Activated effector memory CD4-positive, alpha-beta T cell treated with Interleukin-2 at 50 U/mL for 16 hours (primary cell): ENCODE measurements around the gene GOLGA8M.
"Not testable (repeated sequence)": the region's sequence is repeated elsewhere in the genome, so short reads cannot be mapped to it uniquely, and the experiment has no call there.

Source experiments
- DNase-seq: peaks from one replicate; pipeline ENCODE4 v3.0.0-alpha.2; 2020

GOLGA8M gene, protein sequence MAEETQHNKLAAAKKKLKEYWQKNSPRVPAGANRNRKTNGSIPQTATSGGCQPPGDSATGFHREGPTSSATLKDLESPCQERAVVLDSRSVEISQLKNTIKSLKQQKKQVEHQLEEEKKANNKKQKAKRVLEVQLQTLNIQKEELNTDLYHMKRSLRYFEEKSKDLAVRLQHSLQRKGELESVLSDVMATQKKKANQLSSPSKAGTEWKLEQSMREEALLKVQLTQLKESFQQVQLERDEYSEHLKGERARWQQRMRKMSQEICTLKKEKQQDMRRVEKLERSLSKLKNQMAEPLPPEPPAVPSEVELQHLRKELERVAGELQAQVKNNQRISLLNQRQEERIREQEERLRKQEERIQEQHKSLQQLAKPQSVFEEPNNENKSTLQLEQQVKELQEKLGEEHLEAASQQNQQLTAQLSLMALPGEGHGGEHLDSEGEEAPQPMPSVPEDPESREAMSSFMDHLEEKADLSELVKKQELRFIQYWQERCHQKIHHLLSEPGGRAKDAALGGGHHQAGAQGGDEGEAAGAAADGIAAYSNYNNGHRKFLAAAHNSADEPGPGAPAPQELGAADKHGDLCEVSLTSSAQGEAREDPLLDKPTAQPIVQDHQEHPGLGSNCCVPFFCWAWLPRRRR

DNA sequence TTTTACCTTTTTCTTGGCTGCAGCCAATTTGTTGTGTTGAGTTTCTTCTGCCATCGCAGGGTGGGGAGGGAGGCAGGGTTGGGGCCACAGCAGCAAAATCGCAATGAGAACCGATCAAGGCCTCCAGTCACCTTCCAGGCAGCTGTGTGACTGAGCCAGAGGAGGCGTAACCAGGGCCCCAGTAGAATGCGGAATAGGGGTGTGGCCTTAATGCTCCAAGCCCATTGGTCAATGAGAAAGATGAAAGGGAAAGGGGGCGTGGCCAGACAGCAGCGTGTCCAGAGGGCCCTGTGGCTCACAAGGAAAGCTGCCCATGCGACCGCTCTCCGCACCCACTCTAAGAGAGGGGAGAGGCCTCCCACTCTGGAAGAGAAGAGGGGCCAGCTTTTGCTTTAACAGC, at the start of gene GOLGA8M:
GOLGA8M (minus strand) TSS at position 152 of the 400 bp plus-strand sequence; CDS start at position 54, 98 bp downstream.
- DNase-seq = not testable (repeated sequence)

DNA sequence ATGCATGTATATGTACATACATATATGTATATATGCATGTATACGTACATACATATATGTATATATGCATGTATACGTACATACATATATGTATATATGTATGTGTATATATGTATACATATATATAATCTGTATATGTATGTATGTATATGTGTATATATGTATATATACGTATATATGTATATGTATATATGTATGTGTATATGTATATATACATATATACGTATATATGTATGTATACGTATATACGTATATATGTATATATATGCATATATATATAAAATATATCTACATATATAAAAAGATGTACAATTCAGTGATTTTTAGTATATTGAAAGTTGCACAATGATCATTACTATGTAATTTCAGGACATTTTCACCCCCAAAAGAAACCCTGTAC, 30.7 kb upstream of the GOLGA8M start:
- DNase-seq = not testable (repeated sequence)

DNA sequence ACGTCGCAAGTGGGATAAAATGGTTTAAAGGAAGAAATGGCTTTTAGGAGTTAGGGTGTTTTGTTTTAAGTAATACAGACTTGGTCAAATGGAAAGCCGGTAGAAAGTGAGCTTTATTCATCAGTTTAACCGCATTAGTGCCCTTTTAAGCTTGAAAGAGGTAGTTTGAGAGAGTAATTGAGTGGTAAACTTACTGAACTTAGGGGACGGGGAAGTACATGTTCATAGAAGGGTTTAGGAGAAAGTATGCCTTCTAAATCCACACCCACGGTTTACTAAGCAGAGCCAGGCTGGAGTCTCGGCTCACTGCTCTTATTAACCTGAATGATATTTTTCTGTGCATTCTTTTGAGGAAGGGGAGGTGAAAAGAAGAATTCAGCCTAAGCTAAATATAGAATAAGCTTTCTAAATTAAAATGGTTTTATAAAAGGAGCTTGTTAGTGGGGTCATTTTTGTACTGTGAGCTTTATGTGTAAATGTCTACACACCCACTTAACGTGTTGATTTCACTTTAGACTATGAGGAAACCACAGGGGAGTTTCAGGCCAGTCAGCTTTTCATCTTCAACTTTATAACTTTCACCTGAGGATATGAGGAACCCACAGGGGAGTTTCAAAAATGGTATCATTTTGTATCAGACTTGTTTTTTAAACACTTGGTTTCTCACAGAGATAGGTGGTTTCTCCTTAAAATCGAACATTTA, 26.5 kb upstream of the GOLGA8M start:
- not testable (repeated sequence) for DNase-seq

DNA sequence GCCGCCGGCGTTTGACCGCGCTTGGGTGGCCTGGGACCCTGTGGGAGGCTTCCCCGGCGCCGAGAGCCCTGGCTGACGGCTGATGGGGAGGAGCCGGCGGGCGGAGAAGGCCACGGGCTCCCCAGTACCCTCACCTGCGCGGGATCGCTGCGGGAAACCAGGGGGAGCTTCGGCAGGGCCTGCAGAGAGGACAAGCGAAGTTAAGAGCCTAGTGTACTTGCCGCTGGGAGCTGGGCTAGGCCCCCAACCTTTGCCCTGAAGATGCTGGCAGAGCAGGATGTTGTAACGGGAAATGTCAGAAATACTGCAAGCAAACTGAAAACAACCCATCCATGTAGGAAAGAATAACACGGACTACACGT, 26.0 kb upstream of the GOLGA8M start:
- not testable (repeated sequence) for DNase-seq

DNA sequence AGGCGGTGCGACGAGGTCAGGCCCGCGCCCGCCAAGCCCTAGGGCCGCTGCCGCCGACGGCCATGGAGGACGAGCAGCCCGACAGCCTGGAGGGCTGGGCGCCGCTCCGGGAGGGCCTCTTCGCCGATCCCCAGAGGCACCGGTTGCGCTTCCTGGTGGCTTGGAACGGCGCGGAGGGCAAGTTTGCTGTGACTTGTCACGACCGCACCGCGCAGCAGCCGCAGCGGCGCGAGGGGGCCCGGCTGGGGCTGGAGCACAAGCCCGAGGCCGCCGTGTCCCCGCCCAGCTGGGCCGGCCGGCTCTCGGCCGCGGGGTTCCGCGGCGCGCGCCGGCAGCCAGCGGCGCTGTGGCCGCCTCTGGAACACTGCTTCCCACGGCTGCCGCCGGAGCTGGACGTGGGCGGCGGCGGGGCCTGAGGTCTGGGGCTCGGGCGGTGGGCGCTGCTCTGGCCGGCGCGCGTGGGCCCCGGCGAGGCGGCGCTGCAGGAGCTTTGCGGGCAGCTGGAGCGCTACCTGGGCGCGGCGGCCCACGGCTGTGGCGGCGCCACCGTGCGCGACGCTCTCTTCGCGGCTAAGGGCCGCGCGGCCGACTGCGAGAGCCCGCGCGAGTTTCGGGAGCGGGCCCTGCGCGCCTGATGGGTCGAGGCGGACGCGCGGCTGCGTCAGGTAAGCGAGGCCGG, 25.4 kb upstream of the GOLGA8M start:
- DNase-seq = peak; percentile 6

DNA sequence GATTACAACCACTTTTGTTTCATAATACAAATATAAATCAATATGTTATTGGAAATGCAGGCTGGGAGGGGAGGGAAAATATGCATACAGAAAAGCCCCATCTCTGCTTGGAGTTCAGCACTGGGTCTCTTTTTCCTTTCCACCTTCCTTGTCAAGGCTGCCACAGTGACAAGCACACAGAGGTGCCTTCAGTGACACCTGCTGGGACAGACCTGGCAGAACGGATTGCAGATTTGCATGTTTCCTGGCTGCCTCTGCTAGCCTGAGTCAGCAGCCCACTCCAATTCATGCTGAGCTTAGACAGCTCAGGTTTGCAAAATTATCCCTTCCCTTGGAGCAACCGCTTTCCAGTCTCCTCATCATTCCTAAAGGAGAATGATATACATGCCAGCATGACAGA, 15.8 kb upstream of the GOLGA8M start:
- not testable (repeated sequence) for DNase-seq

DNA sequence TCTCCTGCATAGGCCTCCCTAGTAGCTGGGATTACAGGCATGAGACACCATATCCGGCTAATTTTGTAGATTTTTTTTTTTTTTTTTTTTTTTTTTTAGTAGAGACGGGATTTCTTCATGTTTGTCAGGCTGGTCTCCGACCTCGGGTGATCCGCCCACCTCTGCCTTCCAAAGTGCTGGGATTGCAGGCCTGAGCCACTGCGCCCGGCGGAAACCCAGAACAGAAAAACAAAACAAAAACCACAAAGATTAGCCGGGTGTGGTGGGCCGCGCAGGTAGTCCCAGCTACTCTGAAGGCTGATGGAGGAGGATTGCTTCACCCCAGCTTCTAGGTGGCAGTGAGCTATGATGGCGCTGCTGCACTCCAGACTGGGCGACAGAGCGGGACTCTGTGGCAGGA, 14.8 kb upstream of the GOLGA8M start:
- DNase-seq = not testable (repeated sequence)

DNA sequence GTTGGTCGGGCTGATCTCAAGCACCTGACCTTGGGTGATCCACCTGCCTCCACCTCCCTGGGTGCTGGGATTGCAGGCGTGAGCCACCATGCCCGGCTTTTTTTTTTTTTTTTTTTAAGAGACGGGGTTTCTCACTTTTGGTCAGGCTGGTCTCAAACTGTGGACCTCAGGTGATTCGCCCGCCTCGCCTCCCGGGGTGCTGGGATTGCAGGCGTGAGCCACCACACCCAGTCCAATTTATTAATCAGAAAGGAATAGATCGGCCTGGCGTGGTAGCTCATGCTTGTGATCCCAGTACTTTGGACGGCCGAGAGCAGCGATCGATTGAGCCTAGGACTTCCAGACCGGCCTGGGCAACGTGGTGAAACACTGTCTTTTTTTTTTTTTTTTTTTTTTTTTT, 13.9 kb upstream of the GOLGA8M start:
- no peak for DNase-seq

DNA sequence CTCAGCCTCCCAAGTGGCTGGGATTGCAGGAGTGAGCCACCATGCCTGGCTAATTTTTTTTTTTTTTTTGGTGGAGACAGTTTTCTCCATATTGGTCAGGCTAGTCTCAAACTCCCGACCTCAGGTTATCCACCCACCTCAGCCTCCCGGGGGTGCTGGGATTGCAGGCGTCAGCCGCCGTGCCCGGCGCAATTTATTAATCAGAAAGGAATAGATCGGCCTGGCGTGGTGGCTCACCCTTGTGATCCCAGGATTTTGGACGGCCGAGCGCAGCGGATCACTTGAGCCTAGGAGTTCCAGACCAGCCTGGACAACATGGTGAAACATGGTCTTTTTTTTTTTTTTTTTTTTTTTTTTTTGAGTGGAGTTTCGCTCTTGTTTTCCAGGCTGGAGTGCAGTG, 13.3 kb upstream of the GOLGA8M start:
- DNase-seq = no peak

DNA sequence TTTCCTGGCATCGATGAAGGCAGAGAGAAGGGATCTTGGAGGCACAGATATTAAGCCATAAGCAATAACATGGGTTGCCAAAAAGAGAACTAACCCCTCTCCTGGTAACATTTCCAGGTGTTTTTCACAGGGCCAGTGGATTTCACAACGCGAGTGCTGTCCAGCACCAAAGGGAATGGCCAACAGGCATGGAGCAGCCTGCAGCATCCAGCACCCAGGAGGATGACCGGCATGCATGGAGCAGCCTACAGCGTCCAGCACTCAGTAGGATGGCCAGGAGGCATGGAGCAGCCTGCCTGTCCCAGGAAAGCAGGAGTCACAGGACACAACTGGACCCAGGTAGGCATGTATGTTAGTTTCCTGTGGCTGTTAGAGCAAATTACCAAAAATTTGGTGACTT, 11.8 kb upstream of the GOLGA8M start:
- DNase-seq = not testable (repeated sequence)

DNA sequence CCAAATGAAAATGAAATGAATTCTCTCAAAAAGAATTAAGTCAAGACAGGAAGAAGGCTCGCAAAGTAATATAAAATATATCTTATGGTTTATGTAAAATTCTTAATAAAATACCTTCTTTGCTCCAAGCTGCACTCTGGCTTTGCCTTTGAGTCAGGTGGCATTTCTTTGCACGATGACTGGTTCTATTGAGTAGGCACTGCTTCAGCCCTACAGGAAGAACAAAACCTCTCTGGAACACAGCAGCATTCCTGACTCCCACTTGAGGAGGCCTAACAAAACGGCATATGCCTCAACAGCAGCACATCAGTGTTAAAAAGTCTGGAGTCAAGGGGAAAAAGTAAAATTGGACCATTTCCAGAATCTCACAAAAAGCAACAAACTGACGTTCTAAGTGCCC, 7.4 kb upstream of the GOLGA8M start:
- not testable (repeated sequence) for DNase-seq

DNA sequence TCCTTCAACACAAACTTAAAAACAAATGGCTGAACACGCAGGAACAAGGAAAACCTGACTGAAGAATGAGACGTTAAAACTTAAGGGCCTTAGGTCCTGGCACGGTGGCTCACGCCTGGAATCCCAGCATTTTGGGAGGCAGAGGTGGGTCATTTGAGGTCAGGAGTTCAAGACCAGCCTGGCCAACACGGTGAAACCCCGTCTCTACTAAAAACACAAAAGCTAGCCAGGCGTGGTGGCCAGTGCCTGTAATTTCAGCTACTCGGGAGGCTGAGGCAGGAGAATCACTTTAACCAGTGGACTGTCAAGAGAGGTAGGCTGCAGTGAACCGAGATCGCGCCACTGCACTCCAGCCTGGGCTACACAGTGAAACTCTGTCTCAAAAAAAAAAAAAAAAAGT, 6.4 kb upstream of the GOLGA8M start:
- not testable (repeated sequence) for DNase-seq

DNA sequence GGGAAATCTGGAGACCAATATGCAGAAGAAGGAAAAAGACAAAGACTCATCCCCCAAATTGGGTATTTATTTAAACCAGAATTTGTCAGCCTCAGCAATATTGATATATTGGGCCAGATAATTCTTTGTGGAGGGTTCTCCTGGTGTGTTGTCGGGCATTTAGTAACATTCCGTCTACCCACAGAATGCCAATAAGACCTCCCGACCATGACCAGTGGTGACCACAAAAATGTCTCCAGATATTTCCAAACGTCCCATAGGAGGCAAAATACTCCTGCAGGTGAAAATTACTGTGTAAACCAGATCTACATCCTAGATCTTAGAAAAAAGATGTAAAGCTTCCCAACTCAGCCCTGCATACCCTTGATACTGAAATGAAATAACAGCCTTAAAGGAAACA, 2.0 kb upstream of the GOLGA8M start:
- not testable (repeated sequence) for DNase-seq

DNA sequence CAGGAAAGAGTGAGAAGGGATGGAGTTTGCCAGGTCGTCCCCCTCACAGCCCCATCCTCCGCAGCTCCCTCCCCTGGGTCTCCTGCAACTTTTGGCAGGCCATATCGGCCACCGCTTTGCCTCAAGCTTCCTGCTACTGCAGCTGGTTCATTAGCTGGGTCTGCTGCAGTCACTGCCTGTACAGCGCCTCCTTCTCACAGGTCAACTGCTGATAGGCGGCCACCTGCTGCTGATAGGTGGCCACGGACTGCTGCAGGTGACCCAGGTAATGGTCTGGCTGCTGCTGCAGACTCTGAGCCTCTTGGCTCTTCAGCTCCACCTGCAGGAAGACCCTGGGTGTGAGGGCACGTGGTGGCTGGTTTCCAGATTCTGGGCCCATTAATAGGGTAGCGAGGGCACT, 8.3 kb downstream of the GOLGA8M start:
- DNase-seq = not testable (repeated sequence)

DNA sequence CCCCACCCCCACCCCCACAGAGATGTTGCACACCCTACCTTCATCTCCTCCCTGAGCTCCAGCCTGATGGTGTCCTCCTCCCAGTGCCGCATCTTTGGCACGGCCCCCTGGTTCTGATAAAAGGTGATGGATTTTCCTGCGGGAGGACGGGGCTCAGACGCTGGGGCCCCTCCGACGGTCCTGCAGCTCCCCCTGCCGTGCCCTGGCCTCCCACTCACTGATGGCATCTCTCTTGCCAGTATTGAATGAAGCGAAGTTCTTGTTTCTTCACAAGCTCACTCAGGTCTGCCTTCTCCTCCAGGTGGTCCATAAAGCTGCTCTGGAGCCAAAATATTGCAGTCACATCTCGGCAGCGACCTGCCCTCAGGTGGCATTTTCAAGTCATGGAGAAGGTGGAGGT, 9.8 kb downstream of the GOLGA8M start:
- not testable (repeated sequence) for DNase-seq

DNA sequence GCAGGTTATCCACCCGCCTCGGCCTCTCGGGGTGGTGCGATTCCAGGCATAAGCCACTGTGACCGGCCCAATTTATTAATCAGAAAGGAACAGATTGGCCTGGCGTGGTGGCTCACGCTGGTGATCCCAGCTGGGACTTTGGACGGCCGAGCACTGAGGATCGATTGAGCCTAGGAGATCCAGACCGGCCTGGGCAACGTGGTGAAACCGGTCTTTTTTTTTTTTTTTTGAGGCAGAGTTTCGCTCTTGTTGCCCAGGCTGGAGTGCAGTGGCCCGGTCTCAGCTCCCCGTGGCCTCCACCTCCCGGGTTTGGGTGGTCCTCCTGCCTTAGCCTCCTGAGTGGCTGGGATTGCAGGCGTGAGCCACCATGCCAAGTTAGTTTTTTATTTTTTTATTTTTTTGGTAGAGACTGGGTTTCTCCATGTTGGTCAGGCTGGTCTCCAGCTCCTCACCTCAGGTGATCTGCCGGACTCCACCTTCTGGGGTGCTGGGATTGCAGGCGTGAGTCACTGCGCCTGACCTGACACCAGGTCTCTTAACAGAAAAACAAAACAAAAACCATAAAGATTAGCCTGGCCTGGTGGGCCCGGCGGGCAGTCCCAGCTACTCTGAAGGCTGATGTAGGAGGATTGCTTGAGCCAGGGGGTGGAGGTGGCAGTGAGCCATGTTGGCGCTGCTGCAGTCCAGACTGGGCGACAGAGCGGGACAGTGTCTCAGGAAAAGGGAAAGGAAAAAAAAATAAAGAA, 18.0 kb downstream of the GOLGA8M start:
- DNase-seq = not testable (repeated sequence)

DNA sequence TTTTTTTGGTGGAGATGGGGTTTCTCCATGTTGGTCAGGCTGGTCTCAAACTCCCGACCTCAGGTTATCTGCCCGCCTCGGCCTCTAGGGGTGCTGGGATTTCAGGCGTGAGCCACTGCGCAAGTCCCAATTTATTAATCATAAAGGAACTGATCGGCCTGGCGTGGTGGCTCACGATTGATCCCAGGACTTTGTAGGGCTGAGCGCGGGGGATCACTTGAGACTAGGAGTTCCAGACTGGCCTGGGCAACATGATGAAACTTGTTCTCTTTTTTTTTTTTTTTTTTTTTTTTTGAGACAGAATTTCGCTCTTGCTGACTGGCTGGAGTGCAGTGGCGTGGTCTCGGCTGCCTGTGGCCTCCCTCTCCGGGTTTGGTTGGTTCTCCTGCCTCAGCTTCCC, 19.2 kb downstream of the GOLGA8M start:
- DNase-seq = not testable (repeated sequence)

DNA sequence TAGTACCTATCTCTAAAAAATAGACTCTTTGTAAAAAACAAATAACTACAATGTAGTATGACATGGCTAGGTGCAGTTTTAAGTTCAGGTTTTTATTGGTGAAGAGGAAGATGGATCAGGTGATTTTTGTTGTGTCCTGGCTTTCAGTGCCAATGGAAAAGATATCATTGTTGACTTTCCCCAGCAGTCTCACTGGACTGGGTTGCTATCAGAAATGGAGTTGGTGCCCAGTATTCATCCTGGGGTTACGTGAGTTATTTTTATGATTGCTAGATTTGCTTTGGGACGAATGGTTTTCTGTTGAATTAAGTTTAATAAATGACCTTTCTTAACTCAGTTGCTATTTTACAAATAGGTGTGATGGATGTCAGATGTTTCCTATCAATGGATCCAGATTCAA, 38.7 kb downstream of the GOLGA8M start:
- DNase-seq = not testable (repeated sequence)

DNA sequence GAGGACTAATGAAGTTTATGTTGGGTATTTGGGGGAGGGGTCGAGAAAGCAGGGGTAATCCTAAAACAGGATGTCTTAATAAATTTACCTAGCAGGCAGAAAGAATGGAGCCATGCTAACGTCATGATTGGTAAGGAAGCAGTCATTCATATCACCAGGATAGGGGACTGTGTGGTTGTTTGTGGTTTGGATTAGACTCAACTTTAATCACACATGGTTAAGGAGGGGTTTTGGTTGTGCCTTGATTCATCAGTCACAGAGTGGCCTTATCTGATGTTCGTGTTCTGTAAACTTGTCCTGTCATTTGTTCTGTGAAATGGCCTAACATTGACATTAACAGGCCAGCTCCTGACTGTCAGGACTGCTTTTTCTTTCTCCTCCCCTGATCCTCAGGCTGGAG, 40.1 kb downstream of the GOLGA8M start:
- not testable (repeated sequence) for DNase-seq

DNA sequence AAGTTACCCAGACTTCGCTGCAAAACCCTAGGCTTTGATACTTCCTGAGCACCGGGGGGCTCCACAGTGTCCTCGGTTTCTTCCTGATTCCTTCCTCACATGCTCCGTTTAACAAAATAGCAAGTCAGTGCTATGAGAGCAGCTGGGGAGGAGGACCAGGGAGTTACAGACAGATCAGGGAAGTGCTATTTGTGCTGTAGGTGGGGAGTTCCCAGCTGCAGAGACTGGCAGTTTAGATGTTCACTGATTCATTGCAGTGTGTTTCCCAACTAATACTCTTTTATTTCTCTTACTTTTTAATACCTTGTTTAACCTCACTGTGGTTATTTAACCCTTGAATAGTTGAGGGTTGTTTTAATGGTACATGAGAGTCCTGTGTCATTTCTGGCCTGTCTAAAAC, 45.8 kb downstream of the GOLGA8M start:
- not testable (repeated sequence) for DNase-seq

DNA sequence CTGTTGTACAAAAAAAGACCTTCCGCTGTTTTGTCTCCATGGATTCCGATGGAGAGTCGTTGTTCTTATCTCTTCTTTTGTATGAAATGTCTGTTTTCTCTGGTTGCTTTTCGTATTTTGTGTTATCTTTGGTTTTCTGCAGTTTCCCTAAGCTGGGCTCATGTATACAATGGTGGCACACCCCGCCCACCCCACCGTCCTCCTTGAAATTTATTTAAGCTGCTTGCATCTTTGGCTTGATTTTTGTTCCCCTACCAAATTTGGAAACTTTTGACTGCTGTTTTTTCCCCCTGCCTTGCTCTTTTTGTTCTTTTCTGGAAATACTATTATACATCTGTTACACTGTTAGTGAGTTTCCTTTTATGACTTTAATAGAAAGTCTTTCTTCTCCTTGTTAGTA, 47.6 kb downstream of the GOLGA8M start:
- DNase-seq = not testable (repeated sequence)

DNA sequence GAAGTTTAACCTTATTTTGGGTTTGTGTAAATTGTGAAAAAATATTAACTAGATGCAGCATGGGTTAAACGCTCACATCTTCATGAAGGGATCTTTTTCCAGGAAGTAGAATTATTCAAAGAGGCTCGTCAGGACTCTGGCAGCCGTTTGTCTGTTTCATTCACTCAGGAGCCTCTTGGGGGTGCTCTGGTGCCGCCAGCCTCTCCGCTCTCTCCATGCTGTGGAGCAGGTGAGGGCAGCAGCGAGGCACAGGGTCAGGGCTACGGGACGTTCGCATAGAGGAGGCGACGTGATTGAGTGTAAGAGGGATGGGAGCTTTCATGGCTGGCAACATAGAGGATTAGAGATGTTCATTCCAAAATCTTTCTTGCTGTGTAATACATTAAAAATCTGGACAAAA, 48.5 kb downstream of the GOLGA8M start:
- not testable (repeated sequence) for DNase-seq
